Activated T-cell treated with anti-CD3 and anti-CD28 coated beads for 48 hours (primary cell): Measurements from ENCODE around the gene ARHGAP1.

Experiments used
- DNase-seq: peaks from one replicate; pipeline ENCODE4 v3.0.0-alpha.2; 2020; ENCODE audit warnings: low read depth

ARHGAP1 gene

DNA sequence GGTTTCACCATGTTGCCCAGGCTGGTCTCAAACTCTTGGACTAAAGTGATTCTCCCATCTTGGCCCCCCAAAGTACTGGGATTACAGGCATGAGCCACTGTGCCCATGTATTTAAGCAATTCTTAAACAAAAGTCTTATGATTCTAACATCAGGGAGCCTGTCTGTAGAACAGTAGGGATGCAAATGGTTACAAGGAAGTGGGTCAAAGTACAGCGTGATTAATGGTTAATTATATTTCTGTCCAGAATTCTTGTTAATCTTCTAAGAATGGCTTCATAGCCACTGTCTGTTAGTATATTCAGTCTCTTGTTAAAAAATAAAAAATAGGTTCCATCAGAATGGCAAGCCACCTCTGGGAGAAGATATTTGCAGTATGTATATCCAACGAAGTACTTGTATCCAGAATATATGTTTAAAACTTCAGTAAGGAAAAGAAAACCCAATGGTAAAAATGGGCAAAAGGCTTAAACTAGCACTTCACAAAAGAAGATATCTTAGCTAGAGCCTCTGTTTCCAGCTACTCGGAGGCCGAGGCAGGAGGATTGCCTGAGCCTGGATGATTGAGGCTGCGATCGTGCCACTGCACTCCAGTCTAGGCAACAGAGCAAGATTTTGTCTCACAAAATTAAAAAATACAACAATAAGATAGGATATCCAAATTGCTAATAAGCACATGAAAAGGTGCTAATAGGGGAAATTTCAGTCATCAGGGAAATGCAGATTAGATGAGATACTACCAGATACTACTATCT lies 60.2 kb downstream of the ARHGAP1 start:
- DNase-seq = no peak

DNA sequence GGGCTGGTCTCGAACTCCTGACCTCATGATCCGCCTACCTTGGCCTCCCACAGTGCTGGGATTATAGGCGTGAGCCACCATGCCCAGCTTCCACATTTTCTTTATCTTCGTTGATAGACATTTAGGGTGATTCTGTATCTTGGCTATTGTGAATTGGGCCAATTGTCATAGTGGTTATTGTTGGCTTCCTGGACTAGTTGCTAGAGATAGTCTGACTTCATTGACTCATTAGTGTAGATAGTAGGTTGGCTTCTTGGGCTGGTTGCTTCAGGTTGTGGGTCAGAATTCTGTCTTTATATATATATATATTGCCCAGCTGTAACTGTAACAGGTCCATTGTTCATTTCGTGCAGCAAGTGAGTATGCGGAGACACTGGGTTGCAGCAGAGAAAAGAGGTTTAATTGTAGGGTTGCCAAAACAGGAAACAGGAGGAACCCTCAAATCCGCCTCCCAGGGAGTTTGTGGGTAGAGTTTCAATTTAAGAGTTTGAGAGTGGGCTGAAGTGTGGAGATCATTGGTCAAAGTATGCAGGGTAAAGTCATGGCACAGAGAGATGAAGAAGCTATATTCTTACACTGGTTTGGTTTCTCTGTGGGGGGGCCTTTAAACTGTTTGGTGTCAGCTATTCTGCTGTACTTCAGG lies 61.1 kb downstream of the ARHGAP1 start:
- no peak for DNase-seq

DNA sequence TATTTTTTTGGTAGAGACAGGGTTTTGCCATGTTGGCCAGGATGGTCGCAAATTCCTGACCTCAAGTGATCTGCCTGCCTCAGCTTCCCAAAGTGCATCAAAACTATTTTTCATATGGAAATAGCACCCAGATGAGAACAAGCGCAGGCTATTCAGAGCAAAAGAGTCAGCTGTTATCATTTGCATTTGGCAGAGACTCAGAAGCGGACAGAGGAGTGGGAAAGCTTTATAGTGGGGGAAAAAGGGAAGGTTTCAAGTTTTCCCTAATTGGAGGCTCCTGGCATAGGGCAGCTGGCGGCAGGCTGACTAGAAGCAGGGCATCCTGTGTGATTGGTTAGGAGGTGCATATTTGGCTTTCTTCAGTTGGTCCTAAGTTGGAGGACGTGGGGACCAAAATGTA lies 62.9 kb downstream of the ARHGAP1 start:
- DNase-seq = no peak

DNA sequence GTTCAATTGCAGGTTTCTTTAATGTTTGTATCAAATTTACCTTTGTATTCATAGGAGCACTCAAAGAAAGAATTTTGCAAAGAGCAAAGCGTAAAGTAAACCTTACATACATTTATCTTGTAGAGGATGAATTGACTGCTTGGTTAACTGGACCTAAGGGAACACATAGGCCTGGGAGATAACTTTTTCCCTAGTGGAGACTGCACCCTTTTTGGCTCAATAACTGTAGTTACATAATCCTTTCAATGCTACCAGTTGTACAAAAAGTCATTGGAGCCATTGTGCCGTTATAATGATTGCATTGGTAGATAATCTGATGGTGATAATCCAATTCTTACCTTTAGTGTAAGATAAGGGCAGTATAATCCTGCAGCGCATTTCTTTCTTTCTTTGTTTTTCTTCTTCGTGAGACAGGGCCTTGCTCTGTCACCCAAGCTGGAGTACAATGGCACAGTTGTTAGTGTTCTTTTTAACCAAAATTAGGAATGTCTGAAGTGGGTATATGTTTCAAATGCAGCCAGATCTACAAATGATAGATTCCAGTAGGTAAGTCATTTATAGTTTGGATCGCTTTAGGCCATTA lies 64.8 kb downstream of the ARHGAP1 start:
- DNase-seq = no peak

DNA sequence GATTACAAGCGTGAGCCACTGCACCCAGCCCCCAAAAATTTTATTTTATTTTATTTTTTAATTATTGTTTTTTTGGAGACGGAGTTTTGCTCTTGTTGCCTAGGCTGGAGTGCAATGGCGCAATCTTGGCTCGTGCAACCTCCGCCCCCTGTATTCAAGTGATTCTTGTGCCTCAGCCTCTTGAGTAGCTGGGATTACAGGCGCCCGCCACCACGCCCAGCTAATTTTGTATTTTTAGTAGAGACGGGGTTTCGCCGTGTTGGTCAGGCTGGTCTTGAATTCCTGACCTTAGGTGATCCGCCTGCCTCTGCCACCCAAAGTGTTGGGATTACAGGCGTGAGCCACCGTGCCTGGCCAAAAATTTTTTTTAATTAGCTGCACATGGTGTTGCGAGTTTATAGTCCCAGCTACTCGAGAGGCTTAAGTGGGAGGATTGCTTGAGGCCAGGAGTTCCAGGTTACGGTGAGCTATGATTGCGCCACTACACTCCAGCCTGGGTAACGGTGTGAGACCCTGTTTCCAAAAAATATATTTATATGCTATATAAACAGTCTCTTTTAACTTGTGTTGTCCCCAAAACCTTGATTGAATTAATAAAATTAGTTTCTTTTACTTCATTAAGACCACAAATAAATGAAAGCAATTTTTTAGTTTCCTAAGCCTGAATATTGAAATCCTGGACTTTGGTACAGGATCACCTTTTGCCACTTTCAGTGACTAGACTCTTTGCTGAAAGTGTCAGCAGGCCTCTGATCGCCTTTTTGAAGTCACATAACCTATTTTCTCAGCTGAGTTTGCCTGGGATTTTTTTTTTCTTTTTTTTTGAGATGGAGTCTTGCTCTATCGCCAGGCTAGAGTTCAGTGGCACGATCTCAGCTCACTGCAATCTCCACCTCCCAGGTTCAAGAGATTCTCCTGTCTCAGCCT lies 66.9 kb downstream of the ARHGAP1 start:
- no peak for DNase-seq

DNA sequence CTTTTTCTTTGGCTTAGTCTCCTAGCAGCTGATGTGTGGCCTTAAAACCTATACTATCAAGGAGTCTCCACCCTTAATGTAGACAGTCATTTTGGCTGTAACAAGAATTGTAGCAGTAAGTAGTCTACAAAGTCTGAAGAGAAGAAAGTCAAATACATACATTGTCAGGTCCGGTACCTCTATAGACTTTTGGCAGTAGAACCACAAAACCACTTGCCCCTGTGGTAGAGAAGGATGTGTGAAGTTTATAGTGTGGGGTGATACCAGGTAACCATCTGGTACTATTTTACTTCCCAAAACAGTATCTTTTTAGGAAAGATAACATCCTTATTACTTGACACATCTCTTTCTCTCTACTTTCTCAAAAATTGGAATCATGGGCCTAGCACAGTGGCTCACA lies 67.9 kb downstream of the ARHGAP1 start:
- no peak for DNase-seq

DNA sequence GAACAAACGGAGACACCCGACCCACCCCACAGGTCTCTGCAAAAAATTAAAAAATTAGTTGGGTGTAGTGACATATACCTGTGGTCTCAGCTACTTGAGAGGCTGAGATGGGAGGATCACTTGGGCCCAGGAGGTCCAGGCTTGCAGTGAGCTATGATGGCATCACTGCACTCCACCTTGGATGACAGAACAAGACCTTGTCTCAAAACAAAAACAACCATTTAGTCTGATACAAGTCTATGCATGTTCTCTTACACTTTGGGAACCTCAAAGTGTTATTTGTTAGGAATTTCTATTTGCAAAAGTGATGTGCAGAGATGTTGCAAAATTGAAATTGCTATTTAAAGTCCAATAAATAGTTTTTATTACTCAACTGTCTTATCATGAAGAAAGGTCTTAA lies 68.7 kb downstream of the ARHGAP1 start:
- no peak for DNase-seq

DNA sequence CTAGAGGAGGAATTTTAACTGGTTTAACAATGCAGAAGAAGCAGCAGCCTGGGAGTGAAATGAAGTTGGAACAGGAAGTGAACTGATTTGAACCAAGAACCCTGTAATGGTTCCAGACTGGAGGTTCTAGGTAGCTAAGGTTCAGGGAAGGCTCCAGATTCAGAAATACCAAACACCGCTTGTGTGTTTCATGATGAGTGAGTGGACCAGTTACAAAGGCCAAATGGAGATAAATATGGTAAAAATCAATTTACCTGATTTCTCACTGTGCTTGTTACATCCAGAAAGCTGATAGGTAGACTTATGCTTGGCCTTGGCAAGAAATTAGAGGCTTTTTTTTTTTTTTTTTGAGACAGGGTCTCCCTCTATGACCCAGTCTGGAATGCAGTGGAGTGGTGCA lies 70.2 kb downstream of the ARHGAP1 start:
- no peak for DNase-seq

DNA sequence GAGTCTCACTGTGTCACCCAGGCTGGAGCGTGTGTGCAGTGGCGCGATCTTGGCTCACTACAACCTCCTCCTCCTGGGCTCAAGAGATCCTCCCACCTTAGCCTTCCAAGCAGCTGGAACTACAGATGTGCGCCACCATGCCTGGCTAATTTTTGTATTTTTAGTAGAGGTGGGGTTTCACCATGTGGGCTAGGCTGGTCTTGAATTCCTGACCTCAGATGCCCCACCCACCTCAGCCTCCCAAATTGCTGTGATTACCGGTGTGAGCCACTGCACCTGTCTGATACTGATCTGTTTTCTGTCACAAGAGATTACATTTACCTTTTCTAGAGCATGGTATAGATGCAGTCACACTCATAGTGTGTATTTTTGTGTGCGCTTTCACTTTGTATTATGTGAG lies 71.5 kb downstream of the ARHGAP1 start:
- DNase-seq = no peak
